ENCODE measurements around the gene SMPDL3B. TPM values are rescaled to one million over a fixed set of nuclear protein-coding genes. Genes with fewer than 3 reads are reported as not detected.
A peak's percentile ranks its signal among the peaks of the same experiment; 100 is the strongest.

Gene SMPDL3B
- polyA plus RNA-seq, 4 donors: 17.3 to 22.6 (median 19.2) TPM

DNA sequence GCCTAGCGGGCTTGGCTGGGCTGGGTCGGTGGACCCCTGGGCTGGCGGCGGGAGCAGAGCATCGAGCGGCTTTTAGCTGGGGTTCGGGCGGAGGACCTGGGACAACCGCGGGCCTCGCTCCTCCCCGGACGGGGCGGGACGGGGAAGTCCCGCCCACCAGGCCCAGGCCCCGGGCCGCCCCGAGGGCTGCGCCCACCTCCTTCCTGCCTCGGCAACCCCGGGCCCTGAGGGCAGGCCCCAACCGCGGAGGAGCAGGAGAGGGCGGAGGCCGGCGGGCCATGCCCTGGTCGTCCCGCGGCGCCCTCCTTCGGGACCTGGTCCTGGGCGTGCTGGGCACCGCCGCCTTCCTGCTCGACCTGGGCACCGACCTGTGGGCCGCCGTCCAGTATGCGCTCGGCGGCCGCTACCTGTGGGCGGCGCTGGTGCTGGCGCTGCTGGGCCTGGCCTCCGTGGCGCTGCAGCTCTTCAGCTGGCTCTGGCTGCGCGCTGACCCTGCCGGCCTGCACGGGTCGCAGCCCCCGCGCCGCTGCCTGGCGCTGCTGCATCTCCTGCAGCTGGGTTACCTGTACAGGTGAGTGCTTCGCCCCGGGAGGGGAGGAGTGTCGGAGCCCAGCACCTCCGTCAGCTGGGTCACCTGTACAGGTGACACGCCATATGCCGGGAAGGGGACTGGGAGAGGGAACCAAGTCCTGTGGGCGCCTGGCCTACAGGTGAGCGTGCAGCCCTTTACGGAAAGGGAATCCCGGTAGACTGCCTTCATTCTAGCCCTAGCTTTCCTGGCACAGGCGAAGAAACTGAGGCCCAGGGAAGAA, 25.2 kb downstream of the SMPDL3B start, which contains the start of gene XKR8:
XKR8 (plus strand) TSS at position 182 of the 812 bp plus-strand sequence; CDS start at position 279, 97 bp downstream.
- no peaks in the 10 kb centered on the region for H3K9me3 ChIP-seq (ENCODE audit: control insufficient read depth in 2 of 2, insufficient read depth in 1 of 2, low read depth in 1 of 2, low read length in 1 of 2)
- DNase-seq (peak; percentile 90 to 93), FAIRE-seq (no peak)
- H3K4me3 ChIP-seq (ENCODE audit: low read depth in 1 of 3, low read length in 3 of 3): peak within 1 kb of the TSS; percentile 63 to 83 (median 72)
- peaks cover 0 to 10% (median 0%) of the 10 kb centered on the region in 3 donors for H3K4me1 ChIP-seq (ENCODE audit: control insufficient read depth in 3 of 3, insufficient read depth in 2 of 3, low read depth in 1 of 3, low read length in 2 of 3)
- peaks cover 0 to 49% (median 1%) of the 10 kb centered on the region in 3 donors for H3K36me3 ChIP-seq (ENCODE audit: control insufficient read depth in 3 of 3, insufficient read depth in 2 of 3, low read depth in 1 of 3, low read length in 3 of 3)
- 1 to 3% (median 3%) methylated on average over 43 to 68 of the region's 68 CpGs for WGBS, 3 donors
- H3K27me3 ChIP-seq (ENCODE audit: control insufficient read depth in 3 of 3, insufficient read depth in 3 of 3, low read length in 3 of 3): no peaks in the 10 kb centered on the region
- H3K27ac ChIP-seq (ENCODE audit: low read depth in 1 of 3, low read length in 2 of 3): peak within 1 kb of the TSS; percentile 90 to 96 (median 93)

DNA sequence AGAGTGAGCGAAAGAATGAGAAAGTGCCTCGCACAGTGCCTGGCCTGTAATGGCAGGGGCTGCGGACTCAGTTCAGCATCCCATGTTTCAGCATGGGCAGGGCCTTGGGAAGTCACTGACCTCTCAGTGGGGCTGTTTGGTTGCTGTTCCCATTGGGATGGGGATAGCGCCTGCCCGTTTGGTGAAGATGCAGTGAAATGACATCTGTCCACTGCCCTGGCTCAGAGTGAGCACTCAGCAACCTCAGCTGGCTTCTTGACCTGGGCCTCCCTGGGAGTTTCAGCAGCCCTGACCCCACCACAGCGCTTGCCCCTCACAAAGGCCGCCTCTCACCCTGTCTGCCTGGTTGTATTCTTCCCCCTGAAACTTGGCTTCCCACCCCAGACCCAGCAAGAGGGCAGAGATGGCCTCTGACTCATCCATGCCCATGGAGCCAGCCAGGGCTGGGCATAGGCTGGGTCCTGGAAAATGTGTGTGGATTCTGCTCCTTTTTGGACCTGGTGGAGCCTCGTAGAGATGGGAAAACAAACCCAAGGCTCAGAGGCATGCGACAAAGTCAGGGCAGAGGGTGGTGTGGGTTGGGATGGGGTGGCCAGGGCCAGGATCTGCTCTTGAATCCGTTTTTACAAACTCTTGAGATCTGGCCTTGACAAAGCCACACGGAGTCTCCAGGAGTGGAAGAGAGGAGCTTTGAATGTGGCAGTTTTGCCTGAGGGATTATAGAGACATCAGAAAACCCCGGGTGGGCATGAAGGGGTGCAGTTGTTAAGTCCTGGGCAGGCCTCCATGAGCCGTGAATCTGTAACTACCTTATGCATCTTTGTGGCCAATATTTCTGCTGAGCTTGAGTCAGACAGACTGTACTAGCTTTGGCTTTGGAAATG, 26.2 kb downstream of the SMPDL3B start:
- peak overlapping the region; percentile 63 to 83 (median 72) for H3K4me3 ChIP-seq (ENCODE audit: low read depth in 1 of 3, low read length in 3 of 3)
- peaks cover 0 to 52% (median 1%) of the 10 kb centered on the region in 3 donors for H3K36me3 ChIP-seq (ENCODE audit: control insufficient read depth in 3 of 3, insufficient read depth in 2 of 3, low read depth in 1 of 3, low read length in 3 of 3)
- DNase-seq: peak in 1 of 2 donors; percentile 38
- WGBS, 3 donors: 61 to 68% (median 65%) methylated on average over 13 of the region's 13 CpGs
- H3K4me1 ChIP-seq (ENCODE audit: control insufficient read depth in 3 of 3, insufficient read depth in 2 of 3, low read depth in 1 of 3, low read length in 2 of 3): peaks cover 0 to 10% (median 0%) of the 10 kb centered on the region in 3 donors
- no peak for FAIRE-seq
- no peaks in the 10 kb centered on the region for H3K9me3 ChIP-seq (ENCODE audit: control insufficient read depth in 2 of 2, insufficient read depth in 1 of 2, low read depth in 1 of 2, low read length in 1 of 2)
- peak overlapping the region in 2 of 3 donors; percentile 93 to 96 for H3K27ac ChIP-seq (ENCODE audit: low read depth in 1 of 3, low read length in 2 of 3)
- H3K27me3 ChIP-seq (ENCODE audit: control insufficient read depth in 3 of 3, insufficient read depth in 3 of 3, low read length in 3 of 3): no peaks in the 10 kb centered on the region

DNA sequence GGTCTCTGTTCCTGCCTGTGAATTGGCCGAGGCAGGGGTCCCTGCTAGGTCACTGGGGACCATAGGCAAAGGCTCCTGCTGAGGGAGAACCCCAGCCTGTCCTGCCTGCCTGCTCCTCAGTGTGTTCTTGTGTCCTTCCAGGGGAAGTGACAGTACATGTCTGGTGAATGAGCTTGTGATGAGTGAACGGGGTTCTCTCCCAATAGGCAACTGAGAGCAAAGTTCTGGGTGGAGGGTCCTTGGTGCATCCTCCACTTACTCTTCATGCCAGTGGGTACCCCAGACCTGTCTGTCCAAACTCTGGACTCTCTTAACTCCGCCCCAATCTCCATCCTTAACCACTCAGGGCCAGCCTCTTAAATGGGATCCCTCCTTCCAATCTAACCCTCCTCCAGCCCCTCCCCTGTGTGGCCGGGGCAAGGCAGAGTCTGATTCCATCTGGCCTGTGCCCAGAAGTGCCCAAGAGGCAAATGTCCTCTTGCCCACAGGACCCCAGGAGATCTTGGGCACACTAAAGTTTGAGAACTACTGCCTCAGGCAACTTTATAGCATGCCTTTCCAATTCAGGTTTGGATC, 26.9 kb downstream of the SMPDL3B start:
- H3K4me1 ChIP-seq (ENCODE audit: control insufficient read depth in 3 of 3, insufficient read depth in 2 of 3, low read depth in 1 of 3, low read length in 2 of 3): peaks cover 0 to 10% (median 0%) of the 10 kb centered on the region in 3 donors
- 51 to 64% (median 57%) methylated on average over 4 of the region's 4 CpGs for WGBS, 3 donors
- FAIRE-seq (no peak), DNase-seq (no peak)
- H3K9me3 ChIP-seq (ENCODE audit: control insufficient read depth in 2 of 2, insufficient read depth in 1 of 2, low read depth in 1 of 2, low read length in 1 of 2): no peaks in the 10 kb centered on the region
- H3K27me3 ChIP-seq (ENCODE audit: control insufficient read depth in 3 of 3, insufficient read depth in 3 of 3, low read length in 3 of 3): no peaks in the 10 kb centered on the region
- H3K36me3 ChIP-seq (ENCODE audit: control insufficient read depth in 3 of 3, insufficient read depth in 2 of 3, low read depth in 1 of 3, low read length in 3 of 3): peaks cover 0 to 55% (median 1%) of the 10 kb centered on the region in 3 donors
- peak overlapping the region in 1 of 3 donors; percentile 9 for H3K27ac ChIP-seq (ENCODE audit: low read depth in 1 of 3, low read length in 2 of 3)
- no peak overlapping the region for H3K4me3 ChIP-seq (ENCODE audit: low read depth in 1 of 3, low read length in 3 of 3)

DNA sequence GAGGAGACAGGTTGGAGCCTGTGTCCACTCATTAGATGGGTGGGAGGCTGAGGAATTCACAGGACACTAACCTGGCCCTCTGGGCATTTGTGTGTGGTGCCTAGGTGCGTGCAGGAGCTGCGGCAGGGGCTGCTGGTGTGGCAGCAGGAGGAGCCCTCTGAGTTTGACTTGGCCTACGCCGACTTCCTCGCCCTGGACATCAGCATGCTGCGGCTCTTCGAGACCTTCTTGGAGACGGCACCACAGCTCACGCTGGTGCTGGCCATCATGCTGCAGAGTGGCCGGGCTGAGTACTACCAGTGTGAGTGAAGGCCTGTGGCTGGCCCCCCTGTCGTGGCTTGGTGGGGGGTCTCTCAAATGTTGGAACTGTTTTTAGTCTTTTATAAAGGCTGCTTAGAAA, 28.6 kb downstream of the SMPDL3B start:
- WGBS, 3 donors: 92 to 96% (median 94%) methylated on average over 11 of the region's 11 CpGs
- Histone ChIP-seq H3K9me3 (ENCODE audit: control insufficient read depth in 2 of 2, insufficient read depth in 1 of 2, low read depth in 1 of 2, low read length in 1 of 2) (no peaks in the 10 kb centered on the region), H3K4me1 (ENCODE audit: control insufficient read depth in 3 of 3, insufficient read depth in 2 of 3, low read depth in 1 of 3, low read length in 2 of 3) (peaks cover 0 to 10% (median 0%) of the 10 kb centered on the region in 3 donors), H3K36me3 (ENCODE audit: control insufficient read depth in 3 of 3, insufficient read depth in 2 of 3, low read depth in 1 of 3, low read length in 3 of 3) (peaks cover 0 to 61% (median 10%) of the 10 kb centered on the region in 3 donors), H3K27ac (ENCODE audit: low read depth in 1 of 3, low read length in 2 of 3) (no peak overlapping the region), H3K27me3 (ENCODE audit: control insufficient read depth in 3 of 3, insufficient read depth in 3 of 3, low read length in 3 of 3) (no peaks in the 10 kb centered on the region), H3K4me3 (ENCODE audit: low read depth in 1 of 3, low read length in 3 of 3) (no peak overlapping the region)
- DNase-seq: no peak
- no peak for FAIRE-seq

DNA sequence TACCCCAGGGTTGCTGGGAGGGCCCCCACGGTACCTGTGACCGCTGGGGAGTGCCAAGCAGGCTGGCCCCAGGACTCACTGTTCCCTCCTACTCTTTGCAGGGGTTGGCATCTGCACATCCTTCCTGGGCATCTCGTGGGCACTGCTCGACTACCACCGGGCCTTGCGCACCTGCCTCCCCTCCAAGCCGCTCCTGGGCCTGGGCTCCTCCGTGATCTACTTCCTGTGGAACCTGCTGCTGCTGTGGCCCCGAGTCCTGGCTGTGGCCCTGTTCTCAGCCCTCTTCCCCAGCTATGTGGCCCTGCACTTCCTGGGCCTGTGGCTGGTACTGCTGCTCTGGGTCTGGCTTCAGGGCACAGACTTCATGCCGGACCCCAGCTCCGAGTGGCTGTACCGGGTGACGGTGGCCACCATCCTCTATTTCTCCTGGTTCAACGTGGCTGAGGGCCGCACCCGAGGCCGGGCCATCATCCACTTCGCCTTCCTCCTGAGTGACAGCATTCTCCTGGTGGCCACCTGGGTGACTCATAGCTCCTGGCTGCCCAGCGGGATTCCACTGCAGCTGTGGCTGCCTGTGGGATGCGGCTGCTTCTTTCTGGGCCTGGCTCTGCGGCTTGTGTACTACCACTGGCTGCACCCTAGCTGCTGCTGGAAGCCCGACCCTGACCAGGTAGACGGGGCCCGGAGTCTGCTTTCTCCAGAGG, 31.8 kb downstream of the SMPDL3B start:
- no peaks in the 10 kb centered on the region for H3K27me3 ChIP-seq (ENCODE audit: control insufficient read depth in 3 of 3, insufficient read depth in 3 of 3, low read length in 3 of 3)
- no peak for DNase-seq
- peaks cover 0 to 65% (median 10%) of the 10 kb centered on the region in 3 donors for H3K36me3 ChIP-seq (ENCODE audit: control insufficient read depth in 3 of 3, insufficient read depth in 2 of 3, low read depth in 1 of 3, low read length in 3 of 3)

DNA sequence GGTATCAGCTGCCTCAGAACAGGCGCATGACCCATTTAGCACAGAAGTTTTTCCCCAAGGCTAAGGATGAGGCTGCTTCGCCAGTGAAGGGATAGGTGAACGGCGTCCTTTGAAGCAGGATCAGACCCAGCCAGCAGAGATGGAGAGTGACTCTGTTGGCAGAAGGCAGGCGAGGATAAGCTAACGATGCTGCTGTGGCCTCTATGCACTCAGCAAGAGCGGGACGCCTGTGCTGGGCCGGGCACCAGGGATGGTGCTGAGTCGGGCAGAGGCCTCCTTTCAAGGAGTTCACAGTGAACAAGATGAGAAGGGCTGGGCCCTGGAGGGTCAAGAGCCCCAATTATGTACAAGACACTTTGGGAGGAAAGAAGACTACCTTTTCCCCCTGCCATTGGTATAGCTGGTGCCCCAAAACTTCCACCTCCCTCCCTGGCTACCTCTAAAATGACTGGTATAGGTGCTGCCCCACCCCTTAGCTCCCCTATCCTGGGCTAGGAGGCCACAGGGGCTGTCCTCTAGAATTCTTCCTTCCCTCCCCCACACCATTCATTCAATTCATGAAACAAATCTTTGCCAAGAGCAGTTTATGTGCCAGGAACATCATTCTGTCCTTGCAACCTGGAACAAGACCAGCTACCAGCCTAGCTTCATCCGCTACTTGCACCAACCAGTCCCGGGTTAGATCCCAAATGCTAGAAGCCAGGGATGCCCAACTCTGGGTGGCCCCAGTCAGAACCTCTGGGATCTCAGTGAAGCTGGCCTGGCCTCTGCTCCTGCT, 32.5 kb downstream of the SMPDL3B start:
- Histone ChIP-seq H3K27ac (ENCODE audit: low read depth in 1 of 3, low read length in 2 of 3) (no peak overlapping the region), H3K9me3 (ENCODE audit: control insufficient read depth in 2 of 2, insufficient read depth in 1 of 2, low read depth in 1 of 2, low read length in 1 of 2) (no peaks in the 10 kb centered on the region), H3K27me3 (ENCODE audit: control insufficient read depth in 3 of 3, insufficient read depth in 3 of 3, low read length in 3 of 3) (no peaks in the 10 kb centered on the region), H3K4me3 (ENCODE audit: low read depth in 1 of 3, low read length in 3 of 3) (no peak overlapping the region), H3K4me1 (ENCODE audit: control insufficient read depth in 3 of 3, insufficient read depth in 2 of 3, low read depth in 1 of 3, low read length in 2 of 3) (no peaks in the 10 kb centered on the region), H3K36me3 (ENCODE audit: control insufficient read depth in 3 of 3, insufficient read depth in 2 of 3, low read depth in 1 of 3, low read length in 3 of 3) (peaks cover 0 to 63% (median 10%) of the 10 kb centered on the region in 3 donors)
- DNase-seq: no peak
- no peak for FAIRE-seq
- 92 to 95% (median 94%) methylated on average over 12 of the region's 12 CpGs for WGBS, 3 donors

More for the DNA sequence above, 31.8 kb downstream of the SMPDL3B start:
- Histone ChIP-seq H3K9me3 (ENCODE audit: control insufficient read depth in 2 of 2, insufficient read depth in 1 of 2, low read depth in 1 of 2, low read length in 1 of 2) (no peaks in the 10 kb centered on the region), H3K4me1 (ENCODE audit: control insufficient read depth in 3 of 3, insufficient read depth in 2 of 3, low read depth in 1 of 3, low read length in 2 of 3) (no peaks in the 10 kb centered on the region), H3K4me3 (ENCODE audit: low read depth in 1 of 3, low read length in 3 of 3) (no peak overlapping the region), H3K27ac (ENCODE audit: low read depth in 1 of 3, low read length in 2 of 3) (no peak overlapping the region)
- 91 to 94% (median 94%) methylated on average over 24 of the region's 24 CpGs for WGBS, 3 donors
- FAIRE-seq: no peak

DNA sequence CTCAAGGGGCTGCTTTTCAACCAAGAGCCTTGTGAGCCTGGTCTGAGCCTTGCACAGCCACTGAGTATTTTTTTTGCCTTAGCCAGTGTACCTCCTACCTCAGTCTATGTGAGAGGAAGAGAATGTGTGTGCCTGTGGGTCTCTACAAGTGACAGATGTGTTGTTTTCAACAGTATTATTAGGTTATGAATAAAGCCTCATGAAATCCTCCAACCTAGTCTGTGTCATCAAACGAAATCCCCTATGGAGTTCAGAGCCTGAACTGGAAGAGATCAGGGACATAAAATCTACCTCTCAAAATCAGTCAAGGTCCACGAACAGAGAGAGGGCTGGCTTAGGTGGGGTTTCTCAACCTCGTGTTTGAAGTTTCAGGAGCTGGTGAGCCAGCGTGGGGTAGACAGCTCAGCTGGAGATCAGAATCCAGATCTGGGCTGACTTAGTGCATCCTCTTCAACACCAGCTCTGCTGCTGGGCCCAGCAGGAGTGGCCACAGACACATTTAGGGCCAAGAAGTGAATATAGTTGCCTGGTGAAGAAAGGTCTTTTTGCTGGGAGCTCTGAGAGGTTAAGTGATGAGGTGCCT, 33.2 kb downstream of the SMPDL3B start:
- DNase-seq: no peak
- H3K27ac ChIP-seq (ENCODE audit: low read depth in 1 of 3, low read length in 2 of 3): peak overlapping the region in 1 of 3 donors; percentile 17
- 78 to 86% (median 81%) methylated on average over 4 of the region's 4 CpGs for WGBS, 3 donors
- H3K27me3 ChIP-seq (ENCODE audit: control insufficient read depth in 3 of 3, insufficient read depth in 3 of 3, low read length in 3 of 3): no peaks in the 10 kb centered on the region
- H3K9me3 ChIP-seq (ENCODE audit: control insufficient read depth in 2 of 2, insufficient read depth in 1 of 2, low read depth in 1 of 2, low read length in 1 of 2): no peaks in the 10 kb centered on the region
- no peak overlapping the region for H3K4me3 ChIP-seq (ENCODE audit: low read depth in 1 of 3, low read length in 3 of 3)
- FAIRE-seq: no peak
- peaks cover 0 to 62% (median 11%) of the 10 kb centered on the region in 3 donors for H3K36me3 ChIP-seq (ENCODE audit: control insufficient read depth in 3 of 3, insufficient read depth in 2 of 3, low read depth in 1 of 3, low read length in 3 of 3)
- H3K4me1 ChIP-seq (ENCODE audit: control insufficient read depth in 3 of 3, insufficient read depth in 2 of 3, low read depth in 1 of 3, low read length in 2 of 3): no peaks in the 10 kb centered on the region

All from small intestine (tissue), 7 donors.